ENCODE data around the gene CHRNA1.
A peak's percentile ranks its signal among the peaks of the same experiment; 100 is the strongest.

CHRNA1 gene

DNA sequence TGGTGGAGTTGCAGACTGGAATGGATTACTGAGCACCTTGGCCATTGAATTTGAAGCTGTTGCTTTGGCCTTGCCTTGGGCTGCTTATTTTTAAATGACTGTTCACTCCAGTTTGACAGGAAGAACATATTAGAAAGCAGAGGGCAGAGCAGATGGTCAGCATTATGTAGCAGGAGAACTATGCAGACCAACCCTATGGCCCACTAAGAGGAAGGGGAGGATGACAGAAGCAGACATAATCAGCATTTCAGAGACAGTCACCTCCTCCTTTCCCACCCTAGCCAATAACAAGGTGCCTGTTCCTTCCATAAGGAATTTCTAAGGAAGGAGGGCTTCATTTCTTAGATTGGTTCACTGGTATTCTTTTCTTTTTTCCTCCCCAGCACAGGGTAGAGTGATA, 2.4 kb downstream of the CHRNA1 start:
- no peak for DNase-seq

DNA sequence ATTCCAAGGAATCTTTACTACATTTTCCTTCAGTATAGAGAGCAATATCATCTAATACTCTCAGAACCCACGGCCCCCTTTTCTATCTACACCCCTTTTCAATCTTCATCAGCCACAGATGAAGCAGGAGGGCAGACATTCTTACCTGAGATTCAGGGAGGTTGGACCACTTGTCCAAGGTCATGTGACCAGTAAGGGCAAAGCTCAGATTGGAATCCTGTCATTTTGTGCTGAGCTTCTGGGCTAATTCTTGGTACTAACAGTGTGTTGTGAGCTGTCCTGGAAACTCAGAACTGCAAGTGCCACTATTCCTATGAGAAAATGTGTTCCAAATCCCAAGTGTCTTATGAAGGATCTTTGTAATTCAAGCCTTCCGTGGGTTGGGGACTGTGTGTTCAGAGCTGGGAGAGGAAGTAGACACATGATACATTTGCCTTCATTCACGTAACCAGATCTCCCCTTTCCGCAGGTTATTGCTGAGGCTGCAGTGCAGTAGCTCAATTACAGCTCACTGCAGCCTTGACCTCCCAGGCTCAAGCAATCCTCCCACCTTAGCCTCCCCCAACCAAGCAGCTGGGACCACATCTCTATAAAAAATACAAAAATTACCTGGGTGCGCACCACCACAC, 3.3 kb downstream of the CHRNA1 start:
- no peak for DNase-seq

DNA sequence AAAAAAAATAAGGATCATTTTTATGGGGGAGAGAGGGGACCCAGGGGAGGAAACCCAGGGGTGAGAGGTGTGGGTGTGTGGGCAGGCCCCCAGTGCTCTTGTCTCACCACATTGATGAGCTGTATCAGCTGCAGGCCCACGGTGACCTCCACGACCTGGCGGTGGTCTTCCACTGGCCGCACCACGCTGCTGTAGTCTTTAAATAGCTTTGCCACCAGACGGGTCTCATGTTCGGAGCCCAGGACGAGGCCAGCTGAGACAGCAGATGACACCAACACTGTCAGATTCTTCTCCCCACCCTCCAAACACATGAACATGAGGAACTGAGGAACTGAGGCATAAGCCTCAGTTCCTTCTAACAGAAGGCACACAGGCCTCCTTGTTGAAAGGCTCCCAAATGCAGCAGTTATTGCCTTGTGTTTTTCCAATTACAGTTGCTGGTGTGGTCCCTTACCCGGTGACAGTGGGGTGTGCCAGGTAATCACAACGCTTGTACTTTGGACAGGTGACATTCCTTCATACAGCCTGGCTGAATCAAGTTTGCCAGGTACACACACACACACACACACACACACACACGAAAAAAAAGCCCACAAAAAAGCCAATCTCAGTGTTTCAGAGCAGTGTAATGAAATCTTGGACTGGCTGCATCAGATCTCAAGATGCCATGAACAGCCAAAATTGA, 4.7 kb downstream of the CHRNA1 start:
- no peak for DNase-seq

DNA sequence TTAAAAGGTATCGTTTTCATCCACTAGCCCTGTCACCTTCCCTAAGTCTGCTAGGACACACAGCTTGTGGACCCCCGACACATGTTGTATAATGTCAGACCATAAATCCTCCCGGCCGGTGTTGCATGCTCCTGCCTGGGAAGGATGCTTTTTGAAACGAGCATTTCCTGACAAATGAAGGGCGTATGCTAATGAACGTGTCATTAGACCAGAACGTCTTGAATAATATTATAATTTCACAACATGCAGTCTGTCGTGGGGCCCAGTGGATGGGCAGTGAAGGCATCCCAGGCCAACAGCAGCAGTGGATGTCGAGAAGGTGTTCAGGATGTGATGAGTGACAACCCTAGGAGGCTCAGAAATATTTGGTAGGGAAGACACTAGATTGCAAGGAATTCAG, 7.5 kb downstream of the CHRNA1 start:
- no peak for DNase-seq

DNA sequence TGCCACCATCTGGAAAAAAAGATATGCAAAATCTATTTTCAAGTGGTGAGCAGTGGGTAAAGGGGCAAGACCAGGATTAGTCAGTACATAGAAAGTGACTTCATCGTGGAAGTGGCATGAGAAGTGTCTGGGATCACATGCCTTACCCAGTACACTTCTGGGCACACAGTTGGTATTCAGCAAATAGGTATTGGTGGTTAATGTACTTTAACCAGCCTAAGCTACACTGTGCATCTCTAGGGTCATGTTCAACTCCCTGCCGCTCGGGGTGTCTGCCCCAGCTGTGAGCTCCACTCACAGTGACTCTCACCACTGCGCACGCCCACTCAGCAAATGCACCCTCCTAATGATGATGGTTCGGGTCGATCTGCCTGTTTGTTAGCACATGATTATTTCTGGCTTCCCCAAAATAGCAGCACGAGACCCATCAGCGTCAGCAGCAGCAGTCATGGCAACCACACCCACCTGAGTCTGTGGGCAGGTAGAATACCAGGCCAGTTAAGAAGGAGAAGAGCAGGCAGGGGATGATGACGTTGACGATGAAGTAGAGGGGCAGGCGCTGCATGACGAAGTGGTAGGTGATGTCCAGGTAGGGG, 11.1 kb downstream of the CHRNA1 start:
- DNase-seq, result peak in 10 of 56 donors; percentile 6 to 42 (median 22)

DNA sequence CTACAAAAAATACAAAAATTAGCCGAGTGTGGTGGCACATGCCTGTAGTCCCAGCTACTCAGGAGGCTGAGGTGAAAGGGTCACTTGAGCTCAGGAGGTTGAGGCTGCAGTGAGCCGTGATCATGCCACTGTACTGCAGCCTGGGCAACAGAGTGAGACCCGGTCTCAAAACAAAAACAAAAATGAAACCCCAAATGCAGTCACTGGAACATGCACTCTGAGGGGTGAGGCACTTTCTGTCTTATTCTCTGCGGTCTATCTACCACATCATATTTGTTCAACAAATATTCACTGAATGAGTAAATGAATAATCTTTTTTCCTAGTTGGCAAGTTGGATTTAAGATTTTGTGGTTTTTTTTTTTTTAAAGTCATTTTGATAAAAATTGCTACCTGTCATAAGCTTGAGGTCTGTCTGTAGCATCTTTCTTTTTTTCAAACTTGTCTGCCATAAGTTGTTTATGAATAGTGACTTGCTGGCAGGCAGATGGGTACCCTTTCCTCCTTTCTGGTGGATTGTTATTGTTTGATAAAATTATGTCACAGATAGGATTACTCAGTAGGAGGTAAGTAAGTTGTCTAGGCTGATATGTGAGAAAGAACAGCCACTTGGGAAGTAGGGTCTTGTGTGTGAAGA, 11.8 kb downstream of the CHRNA1 start:
- DNase-seq, result no peak

DNA sequence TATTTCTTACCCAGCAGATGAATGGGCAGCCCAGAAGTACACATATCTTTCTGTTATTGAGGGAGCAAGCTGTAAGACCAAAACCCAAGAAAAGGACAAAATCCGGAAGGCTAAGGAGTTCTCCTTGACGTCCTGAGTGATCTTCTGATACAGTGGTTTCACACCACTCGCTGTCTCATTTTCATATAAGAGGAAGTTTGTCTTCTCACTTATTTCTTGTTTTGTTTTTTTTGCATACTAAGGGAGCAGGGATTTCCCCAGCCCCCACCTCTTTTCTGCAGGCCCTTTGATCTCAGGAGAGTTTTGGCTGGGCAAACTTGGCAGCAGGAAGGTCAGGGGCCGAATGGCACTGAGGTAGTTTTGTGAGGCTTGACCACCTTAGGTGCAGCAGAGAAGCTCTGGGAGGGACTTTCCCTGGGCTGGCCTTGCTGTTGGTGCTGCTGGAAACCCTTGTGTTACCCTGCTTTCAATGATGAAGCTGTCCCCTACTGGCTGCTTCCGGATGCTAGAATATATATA, 13.3 kb downstream of the CHRNA1 start:
- no peak for DNase-seq

DNA sequence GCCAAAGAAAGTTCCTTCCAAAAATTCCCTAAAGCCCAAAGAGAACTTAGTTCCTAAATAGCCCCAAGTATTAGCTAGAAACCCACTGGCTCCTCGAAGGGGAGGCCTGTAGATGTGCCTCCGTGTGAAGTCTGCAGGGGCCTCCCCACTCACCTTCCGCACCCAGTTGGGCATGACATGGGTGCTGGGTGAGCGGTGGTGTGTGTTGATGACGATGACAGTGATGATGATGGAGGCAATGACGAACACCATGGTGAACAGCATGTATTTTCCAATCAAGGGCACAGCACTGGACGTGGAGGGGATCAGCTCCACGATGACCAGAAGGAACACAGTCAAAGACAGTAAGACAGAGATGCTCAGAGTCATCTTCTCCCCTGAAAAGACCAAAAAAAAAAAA, 14.5 kb downstream of the CHRNA1 start:
- no peak for DNase-seq

DNA sequence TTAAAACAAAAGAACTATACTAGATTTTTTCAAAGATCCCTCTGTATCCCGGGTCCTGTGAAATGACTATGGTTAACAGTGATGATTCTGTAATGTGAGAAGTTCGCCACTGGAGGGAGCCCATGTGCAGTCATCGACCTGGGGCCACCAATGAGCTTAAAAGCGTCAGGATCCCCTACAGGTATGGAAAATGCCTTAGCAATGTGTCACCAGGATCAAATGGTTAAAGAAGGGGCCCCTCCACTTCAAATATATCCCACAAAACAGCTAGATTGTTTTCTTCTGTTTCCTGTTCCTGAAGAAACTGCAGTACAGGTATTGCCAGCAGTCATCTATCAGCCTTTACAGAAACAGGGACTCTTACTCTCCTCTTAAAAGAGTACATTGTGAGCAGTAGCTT, 15.3 kb downstream of the CHRNA1 start:
- DNase-seq, result peak in 43 of 56 donors; percentile 2 to 73 (median 27)

DNA sequence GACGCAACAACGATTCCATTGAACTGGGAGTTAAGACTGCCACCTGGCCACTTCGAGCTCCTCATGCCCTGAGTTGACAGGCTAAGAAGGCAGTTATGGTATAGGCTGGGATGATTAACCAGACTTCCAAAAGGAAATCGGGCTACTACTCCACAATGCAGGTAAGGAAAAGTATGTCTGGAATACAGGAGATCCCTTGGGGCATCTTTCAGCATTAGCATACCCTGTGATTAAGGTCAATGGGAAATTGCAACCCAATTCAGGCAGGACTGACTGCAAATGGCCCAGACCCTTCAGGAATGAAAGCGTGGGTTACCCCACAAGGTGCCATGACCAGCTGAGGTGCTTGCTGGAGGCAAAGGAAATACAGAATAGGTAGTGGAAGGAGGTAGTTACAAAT, 19.1 kb downstream of the CHRNA1 start:
- DNase-seq, result no peak

DNA sequence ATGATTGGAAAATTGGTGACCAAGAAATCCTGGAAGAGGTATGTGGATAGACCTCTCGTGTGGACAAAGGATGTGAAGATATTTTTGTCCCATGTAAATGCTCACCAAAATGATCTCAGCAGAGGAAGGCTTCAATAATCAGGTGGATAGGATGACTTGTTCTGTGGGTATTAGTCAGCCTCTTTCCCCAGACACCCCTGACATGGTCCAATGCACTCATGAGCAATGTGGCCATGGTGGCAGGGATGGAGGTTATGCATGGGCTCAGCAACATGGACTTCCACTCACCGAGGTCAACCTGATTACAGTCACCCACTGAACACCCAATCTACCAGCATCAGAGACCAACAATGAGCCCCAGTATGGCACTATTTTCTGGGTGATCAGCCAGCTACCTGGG, 20.2 kb downstream of the CHRNA1 start:
- no peak for DNase-seq

DNA sequence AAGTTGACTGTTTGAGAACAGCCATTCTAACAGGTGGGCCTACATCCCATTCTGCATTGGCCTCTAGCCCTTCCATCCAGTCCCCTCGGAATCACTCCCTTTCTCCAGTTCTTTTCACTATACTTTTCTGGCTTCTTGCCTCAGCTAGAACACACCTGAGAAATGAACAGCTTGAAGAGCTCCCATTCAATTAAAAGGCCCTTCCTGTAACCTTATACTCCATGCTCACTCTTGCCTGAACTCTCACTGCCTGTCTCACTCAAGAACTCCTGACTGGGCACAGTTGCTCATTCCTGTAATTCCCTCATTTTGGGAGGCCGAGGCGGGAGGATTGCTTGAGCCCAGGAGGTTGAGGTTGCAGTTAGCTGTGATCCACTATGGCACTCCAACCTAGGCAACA, 23.6 kb downstream of the CHRNA1 start:
- DNase-seq, result no peak

DNA sequence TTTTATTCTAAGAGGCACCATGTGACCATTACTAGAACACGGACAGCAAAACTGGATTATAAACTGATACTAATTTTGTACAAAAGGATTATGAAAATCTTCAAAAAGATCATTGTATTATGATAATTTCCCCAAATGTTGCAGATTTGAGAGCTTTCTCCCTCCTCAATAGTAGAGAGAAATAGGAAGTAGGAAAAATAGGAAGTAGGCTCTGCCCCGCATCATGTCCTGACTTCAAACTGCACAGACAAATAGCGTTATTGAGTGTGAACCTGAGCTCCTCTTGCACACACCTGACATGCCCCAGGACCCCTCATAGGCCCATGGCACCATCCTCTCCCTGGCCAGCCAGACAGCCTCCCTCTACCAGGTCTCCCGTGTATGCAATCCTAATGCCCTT, 25.4 kb downstream of the CHRNA1 start:
- DNase-seq, result no peak

DNA sequence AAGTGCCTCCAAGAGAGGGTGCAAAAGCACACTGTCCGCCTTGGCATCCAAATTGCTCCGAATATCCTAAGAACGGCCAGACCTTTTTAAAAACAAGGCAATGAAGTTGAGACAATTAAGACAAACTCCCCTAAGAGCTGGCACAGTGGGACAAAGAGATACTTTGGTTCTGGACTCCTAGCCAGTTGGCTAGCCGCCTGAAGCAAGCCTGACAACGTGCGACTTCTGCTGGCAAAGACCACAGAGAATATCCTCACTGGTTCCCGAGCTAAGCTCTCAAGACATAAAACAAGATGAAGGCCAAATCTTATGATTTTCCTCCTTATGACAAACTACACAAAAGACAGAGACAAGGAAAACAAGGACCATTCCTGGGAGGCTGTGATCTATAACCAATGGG, 32.7 kb downstream of the CHRNA1 start:
- DNase-seq, result no peak

DNA sequence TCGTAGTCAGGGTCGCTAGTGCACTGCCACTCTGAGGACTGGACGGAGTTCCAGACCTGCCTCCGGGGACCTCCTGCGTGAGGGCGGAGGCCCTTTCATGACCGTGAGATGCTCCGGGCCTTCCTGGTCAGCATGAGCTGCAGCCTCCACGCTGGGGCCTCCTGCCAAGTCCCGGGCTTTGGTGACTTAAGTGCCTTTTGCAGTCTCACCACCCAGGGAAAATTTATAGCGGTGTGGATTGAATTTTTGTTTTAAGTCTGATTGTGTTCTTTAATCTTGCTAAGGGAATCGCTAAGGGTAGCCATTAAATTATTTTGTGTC, 33.6 kb downstream of the CHRNA1 start:
- no peak for DNase-seq

DNA sequence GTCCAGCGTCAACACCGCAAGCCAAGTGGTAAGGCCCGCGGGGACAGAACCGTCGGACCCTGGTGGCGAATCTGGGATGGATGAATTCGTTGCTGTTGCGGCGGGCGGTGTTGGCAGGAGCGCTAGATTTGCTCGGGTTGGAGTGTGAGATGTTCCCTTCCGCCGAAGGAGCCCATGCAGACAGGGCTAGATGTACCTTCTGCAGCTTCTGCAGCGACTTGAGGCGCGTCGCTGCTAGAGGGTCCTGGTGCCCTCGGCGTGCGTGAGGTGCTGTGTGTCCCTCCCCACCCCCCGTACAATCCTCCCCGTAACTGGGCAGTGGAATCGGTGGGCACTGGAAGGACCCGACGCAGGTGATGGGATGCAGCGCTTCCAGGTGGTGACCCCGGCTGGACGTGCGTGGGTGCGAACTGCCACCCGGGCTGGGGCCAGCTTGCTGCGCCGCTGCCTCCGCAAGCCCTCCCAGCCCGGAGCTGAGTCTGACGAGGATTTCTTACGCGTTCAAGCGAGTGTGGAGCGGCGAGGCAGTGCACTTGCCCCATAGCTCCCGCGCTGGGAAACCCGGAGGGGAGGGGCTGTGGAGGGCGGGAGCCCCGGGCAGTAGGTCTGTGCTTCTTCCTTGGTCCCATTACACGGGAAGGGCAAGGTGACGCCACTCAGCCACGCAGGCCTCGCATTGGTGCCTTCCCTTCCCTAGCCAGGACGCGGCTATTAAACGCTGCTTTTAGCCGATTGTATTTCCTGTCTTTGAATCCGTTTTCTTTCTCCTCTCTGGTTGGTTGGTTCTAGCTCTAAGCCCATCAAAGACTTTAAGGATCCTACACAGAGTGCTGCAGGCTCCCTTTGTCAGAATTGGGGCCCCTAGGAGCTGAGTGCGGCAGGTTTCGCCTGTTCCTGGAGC, 34.2 kb downstream of the CHRNA1 start:
- DNase-seq, result peak in 7 of 56 donors; percentile 6 to 22 (median 16)

DNA sequence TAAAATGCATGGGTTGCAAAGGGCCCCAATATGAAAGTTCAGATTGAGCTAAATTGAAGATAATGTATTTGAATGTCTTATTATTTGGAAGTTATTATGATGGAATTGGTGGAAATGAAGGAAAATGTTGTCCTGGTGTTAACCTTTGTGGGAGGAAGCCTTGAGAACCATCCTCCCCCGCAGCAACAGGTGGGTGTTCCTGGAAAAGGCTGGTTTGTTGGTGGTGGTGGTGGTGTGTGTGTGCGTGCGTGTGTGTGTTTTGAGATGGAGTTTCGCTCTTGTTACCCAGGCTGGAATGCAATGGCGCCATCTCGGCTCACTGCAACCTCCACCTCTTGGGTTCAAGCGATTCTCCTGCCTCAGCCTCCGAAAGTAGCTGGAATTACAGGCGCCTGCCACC, 36.2 kb downstream of the CHRNA1 start:
- DNase-seq, result no peak

DNA sequence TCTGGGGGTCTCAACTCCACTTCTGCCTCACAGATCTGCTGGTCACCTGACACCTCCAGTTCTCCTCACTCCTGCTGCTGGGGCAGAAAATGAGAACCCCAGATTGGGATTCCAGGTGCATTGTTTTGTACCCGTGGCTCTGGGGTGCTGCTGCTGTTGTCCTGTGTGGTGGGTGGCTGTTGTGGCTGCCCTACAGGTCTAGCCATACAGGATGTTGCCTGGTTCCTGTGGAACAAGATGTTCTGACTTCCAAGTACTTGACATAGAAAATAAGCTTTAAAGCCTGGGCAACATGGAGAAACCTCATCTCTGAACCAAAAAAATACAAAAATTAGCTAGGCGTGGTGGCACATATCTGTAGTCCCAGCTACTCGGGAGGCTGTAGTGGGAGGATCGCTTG, 38.1 kb downstream of the CHRNA1 start:
- DNase-seq, result no peak

DNA sequence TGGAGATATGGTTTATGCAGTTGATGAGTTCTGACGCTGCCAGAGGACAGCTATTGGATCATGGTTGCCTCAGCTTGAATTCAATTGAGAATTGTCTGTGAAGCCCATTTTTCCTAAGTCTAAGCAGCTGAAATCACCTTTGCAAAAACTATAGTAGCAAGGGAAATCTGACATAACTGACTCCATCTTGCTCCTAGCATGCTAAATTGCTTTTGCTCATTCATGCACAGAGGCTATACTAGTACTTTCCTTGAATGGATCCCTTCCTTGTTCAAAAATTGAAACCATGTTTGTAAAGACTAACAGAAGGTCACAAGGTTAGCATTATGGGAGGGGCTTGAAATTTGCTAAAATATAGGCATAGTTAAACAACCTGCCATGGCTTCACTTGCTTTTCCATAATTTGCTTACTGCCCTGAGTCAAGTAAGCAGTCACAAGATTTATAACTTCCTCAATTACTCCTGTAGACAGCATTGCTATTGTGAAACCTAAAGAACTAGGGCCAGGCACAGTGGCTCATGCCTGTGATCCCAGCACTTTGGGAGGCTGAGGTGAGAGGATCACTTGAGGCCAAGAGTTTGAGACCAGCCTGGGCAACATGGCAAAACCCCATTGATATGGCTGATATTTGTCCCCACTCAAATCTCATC, 41.2 kb downstream of the CHRNA1 start:
- DNase-seq, result no peak

DNA sequence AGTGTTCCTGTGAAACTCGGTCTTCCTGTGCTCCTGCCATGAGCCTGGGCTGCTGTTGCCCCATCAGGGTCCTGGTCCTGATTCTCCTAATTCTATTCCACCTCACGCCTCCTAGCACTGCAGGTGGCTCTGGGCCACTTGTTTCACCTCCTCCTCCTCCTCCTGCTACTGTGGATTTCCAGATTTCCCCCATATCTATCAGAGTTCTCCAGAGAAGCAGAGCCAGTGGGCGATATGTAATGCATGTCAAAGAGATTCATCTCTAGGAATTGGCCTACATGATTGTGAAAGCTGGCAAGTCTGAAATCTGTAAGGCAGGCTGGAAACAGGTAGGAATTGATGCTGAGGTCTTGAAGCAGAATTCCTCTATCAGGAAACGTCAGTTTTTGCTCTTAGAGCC, 45.3 kb downstream of the CHRNA1 start:
- no peak for DNase-seq

DNA sequence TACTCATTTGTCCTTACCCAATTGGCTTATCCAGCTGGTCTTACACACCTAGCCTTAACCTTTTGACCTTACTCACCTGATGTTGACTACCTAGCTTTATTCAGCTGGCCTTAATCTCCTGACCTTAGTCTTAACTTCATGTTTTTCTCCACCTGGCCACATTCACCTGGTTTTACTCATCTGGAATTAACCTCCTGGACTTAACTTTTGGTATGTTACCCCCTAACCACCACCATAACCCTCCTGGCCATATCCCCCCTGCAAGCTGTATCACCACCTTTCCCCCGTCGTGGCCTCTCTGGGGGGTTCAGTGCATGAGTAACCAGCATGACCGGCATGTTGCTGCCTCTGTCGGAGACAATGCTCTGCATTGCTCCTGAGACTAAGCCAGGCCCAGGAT, 45.7 kb downstream of the CHRNA1 start:
- no peak for DNase-seq

Measured in amygdala (tissue), 56 donors.